Skin of body (tissue), 2 donors: ENCODE results near the gene ATP2B1. TPM values are rescaled to one million over a fixed set of nuclear protein-coding genes. Genes with fewer than 3 reads are reported as not detected.
"Not testable (repeated sequence)": the region's sequence is repeated elsewhere in the genome, so short reads cannot be mapped to it uniquely, and the experiment has no call there.

ENCODE experiments used
- DNase-seq: peaks from one replicate; lab custom pipeline; 2025; lab: John Stamatoyannopoulos, UW
- total RNA-seq: library from RNA; depleted of rRNA; stranded (reverse); fragments of >200 nt; gene quantifications from one replicate; pipeline ENCODE4 v1.2.3, GENCODE V29; 2014

ATP2B1 gene
- total RNA-seq, 1 donor from 2014 or later, result 71.9 TPM

- no peak for DNase-seq
Measured at GRCh38 chr12:89717759-89718523, 9.3 kb upstream of the ATP2B1 start.

GRCh38 chr12:89712706-89713105, 4.1 kb upstream of the ATP2B1 start:
- no peak for DNase-seq

- peak; percentile 36 for DNase-seq
Measured at GRCh38 chr12:89710873-89711750, 2.5 kb upstream of the ATP2B1 start.

GRCh38 chr12:89709995-89710872, 1.6 kb upstream of the ATP2B1 start:
- DNase-seq, result peak; percentile 68

GRCh38 chr12:89709157-89709994, 738 bp upstream of the ATP2B1 start:
- peak; percentile 100 for DNase-seq

GRCh38 chr12:89707703-89708564, 704 bp downstream of the ATP2B1 start:
- peak; percentile 20 for DNase-seq

- DNase-seq, result no peak
Measured at GRCh38 chr12:89706986-89707702, 1.5 kb downstream of the ATP2B1 start.

- DNase-seq, result no peak
Measured at GRCh38 chr12:89706551-89706950, 2.1 kb downstream of the ATP2B1 start.

GRCh38 chr12:89704457-89704856, 4.2 kb downstream of the ATP2B1 start:
- DNase-seq, result no peak

- no peak for DNase-seq
Measured at GRCh38 chr12:89703768-89704167, 4.9 kb downstream of the ATP2B1 start.

- no peak for DNase-seq
Measured at GRCh38 chr12:89702503-89702902, 6.1 kb downstream of the ATP2B1 start.

- DNase-seq, result no peak
Measured at GRCh38 chr12:89701606-89702206, 6.9 kb downstream of the ATP2B1 start.

- DNase-seq, result no peak
Measured at GRCh38 chr12:89700191-89700810, 8.3 kb downstream of the ATP2B1 start.

- no peak for DNase-seq
Measured at GRCh38 chr12:89698607-89699006, 10.0 kb downstream of the ATP2B1 start.

- DNase-seq, result not testable (repeated sequence)
Measured at GRCh38 chr12:89697728-89698127, 10.9 kb downstream of the ATP2B1 start.

- DNase-seq, result no peak
Measured at GRCh38 chr12:89697296-89697695, 11.3 kb downstream of the ATP2B1 start.

- no peak for DNase-seq
Measured at GRCh38 chr12:89695830-89696229, 12.8 kb downstream of the ATP2B1 start.

GRCh38 chr12:89695100-89695499, 13.5 kb downstream of the ATP2B1 start:
- no peak for DNase-seq
